ENCODE results near the gene RAET1G. TPM values are rescaled to one million over a fixed set of nuclear protein-coding genes. Genes with fewer than 3 reads are reported as not detected.

The RAET1G gene
- total RNA-seq, 1 experiment from 2014 or later: 0.54 TPM

GRCh38 chr6:149905911-149906371 lies 17.0 kb downstream of the RAET1G start:
- no peak overlapping the region for H3K4me3 Mint-ChIP-seq (ENCODE audit: low read depth, unreplicated experiment)
- peaks cover 2% of the 10 kb centered on the region for H3K9me3 Mint-ChIP-seq (ENCODE audit: low read depth, unreplicated experiment)
- H3K27me3 Mint-ChIP-seq (ENCODE audit: unreplicated experiment): peaks cover 16% of the 10 kb centered on the region
- H3K27ac Mint-ChIP-seq (ENCODE audit: unreplicated experiment): no peak overlapping the region
- no peaks in the 10 kb centered on the region for H3K36me3 Mint-ChIP-seq (ENCODE audit: insufficient read depth, unreplicated experiment)
- intact Hi-C loops (cut with micrococcal nuclease; ENCODE audit: unreplicated experiment): no loop called here
- DNase-seq: no peak
- CTCF ChIA-PET: no interaction called here
- no peak for TF ChIP-seq CTCF (IDR thresholded peaks at IDR 0.05; ENCODE audit: unreplicated experiment)
- no peaks in the 10 kb centered on the region for H3K4me1 Mint-ChIP-seq (ENCODE audit: low read depth, unreplicated experiment)
- no TSS peak for BruUV-seq (replicated peaks)

GRCh38 chr6:149905371-149905910 lies 17.5 kb downstream of the RAET1G start:
- TF ChIP-seq CTCF (IDR thresholded peaks at IDR 0.05; ENCODE audit: unreplicated experiment): no peak
- CTCF ChIA-PET: no interaction called here
- Mint-ChIP-seq H3K4me1 (ENCODE audit: low read depth, unreplicated experiment) (no peaks in the 10 kb centered on the region), H3K9me3 (ENCODE audit: low read depth, unreplicated experiment) (peaks cover 2% of the 10 kb centered on the region), H3K4me3 (ENCODE audit: low read depth, unreplicated experiment) (no peak overlapping the region), H3K27ac (ENCODE audit: unreplicated experiment) (no peak overlapping the region), H3K27me3 (ENCODE audit: unreplicated experiment) (peaks cover 13% of the 10 kb centered on the region), H3K36me3 (ENCODE audit: insufficient read depth, unreplicated experiment) (no peaks in the 10 kb centered on the region)
- no TSS peak for BruUV-seq (replicated peaks)
- intact Hi-C loops (cut with micrococcal nuclease; ENCODE audit: unreplicated experiment): no loop called here
- DNase-seq: no peak

GRCh38 chr6:149904661-149905370 lies 18.1 kb downstream of the RAET1G start:
- peaks cover 13% of the 10 kb centered on the region for H3K27me3 Mint-ChIP-seq (ENCODE audit: unreplicated experiment)
- no TSS peak for BruUV-seq (replicated peaks)
- H3K9me3 Mint-ChIP-seq (ENCODE audit: low read depth, unreplicated experiment): peaks cover 2% of the 10 kb centered on the region
- no peak overlapping the region for H3K27ac Mint-ChIP-seq (ENCODE audit: unreplicated experiment)
- no peaks in the 10 kb centered on the region for H3K4me1 Mint-ChIP-seq (ENCODE audit: low read depth, unreplicated experiment)
- no peak overlapping the region for H3K4me3 Mint-ChIP-seq (ENCODE audit: low read depth, unreplicated experiment)
- CTCF ChIA-PET: interaction anchor here (1.0 kb wide), 1 partner anchor 58 kb away, joined by 3 read pairs; no protein-coding TSS in a partner anchor
- no peak for TF ChIP-seq CTCF (IDR thresholded peaks at IDR 0.05; ENCODE audit: unreplicated experiment)
- H3K36me3 Mint-ChIP-seq (ENCODE audit: insufficient read depth, unreplicated experiment): no peaks in the 10 kb centered on the region
- no peak for DNase-seq
- intact Hi-C loops (cut with micrococcal nuclease; ENCODE audit: unreplicated experiment): no loop called here

GRCh38 chr6:149903938-149904611 lies 18.8 kb downstream of the RAET1G start:
- peaks cover 2% of the 10 kb centered on the region for H3K9me3 Mint-ChIP-seq (ENCODE audit: low read depth, unreplicated experiment)
- peaks cover under 1% of the 10 kb centered on the region for H3K4me1 Mint-ChIP-seq (ENCODE audit: low read depth, unreplicated experiment)
- intact Hi-C loops (cut with micrococcal nuclease; ENCODE audit: unreplicated experiment): no loop called here
- TF ChIP-seq CTCF (IDR thresholded peaks at IDR 0.05; ENCODE audit: unreplicated experiment): no peak
- no TSS peak for BruUV-seq (replicated peaks)
- H3K36me3 Mint-ChIP-seq (ENCODE audit: insufficient read depth, unreplicated experiment): no peaks in the 10 kb centered on the region
- H3K4me3 Mint-ChIP-seq (ENCODE audit: low read depth, unreplicated experiment): no peak overlapping the region
- no peak overlapping the region for H3K27ac Mint-ChIP-seq (ENCODE audit: unreplicated experiment)
- CTCF ChIA-PET: interaction anchor here (1.0 kb wide), 1 partner anchor 57 kb away, joined by 3 read pairs; no protein-coding TSS in a partner anchor
- peaks cover 21% of the 10 kb centered on the region for H3K27me3 Mint-ChIP-seq (ENCODE audit: unreplicated experiment)
- no peak for DNase-seq

Data from Calu3 (cell line).